Measurements from ENCODE around the gene FUT9.

DNA sequence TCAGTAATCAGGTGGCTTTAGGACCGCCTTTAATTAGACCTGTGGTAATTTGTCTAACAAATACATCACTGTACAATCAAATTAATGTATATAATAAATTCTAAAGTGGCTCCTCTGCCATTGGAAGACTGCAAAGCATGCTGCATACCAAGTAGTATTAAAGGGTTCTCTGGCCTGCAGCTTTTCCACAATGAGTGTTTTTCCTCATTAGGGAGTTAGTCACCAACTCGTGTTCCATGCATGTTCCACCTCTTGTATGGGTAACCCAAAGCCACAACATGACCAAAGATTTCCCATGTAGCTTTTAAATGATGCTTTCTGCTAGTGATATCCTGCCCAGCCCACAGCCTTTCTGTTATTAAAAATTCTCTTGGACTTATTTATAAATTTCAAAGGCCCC, 218.7 kb downstream of the FUT9 start:
- TF ChIP-seq POLR2A (IDR thresholded peaks at IDR 0.05): no peak
- TF ChIP-seq CTCF (IDR thresholded peaks at IDR 0.05): no peak
